Ovary (tissue), 9 donors: ENCODE results near the gene ARHGEF39. TPM values are rescaled to one million over a fixed set of nuclear protein-coding genes. Genes with fewer than 3 reads are reported as not detected.

Source experiments
- DNase-seq, 5 donors: peaks; one replicate each; pipeline ENCODE4 v3.0.0-alpha.2; 2019 to 2020
- H3K27ac ChIP-seq, 2 donors: fragments of 200-600 bp; one replicate each; pipeline versions ENCODE4 v1.5.1 to v1.8.0; 2019 to 2022
- H3K27me3 ChIP-seq: fragments of 200-600 bp; one replicate; pipeline ENCODE4 v1.8.0; 2022
- H3K36me3 ChIP-seq: fragments of 200-600 bp; sonication (generic); one replicate; pipeline ENCODE4 v1.5.1; 2019
- H3K4me1 ChIP-seq: one replicate; pipeline ENCODE4 v1.8.1; 2013; ENCODE audit warnings: mild to moderate bottlenecking, moderate library complexity; ENCODE audit not compliant: insufficient read depth
- H3K4me3 ChIP-seq: fragments of 200-600 bp; sonication (generic); one replicate; pipeline ENCODE4 v1.5.1; 2017
- H3K9me3 ChIP-seq, 2 donors: fragments of 200-600 bp in 1 of 2; sonication (generic) in 1 of 2; one replicate each; pipeline versions ENCODE4 v1.5.1 to v1.8.1; 2013 to 2019; ENCODE audit warnings: mild to moderate bottlenecking in 1 of 2, moderate library complexity in 1 of 2
- CTCF ChIP-seq, 3 donors: fragments of 450-650 bp in 2 of 3; fragments of 200-600 bp in 1 of 3; IDR thresholded peaks; one replicate each; pipeline versions ENCODE4 v1.5.1 to v1.8.0; 2016 to 2022; ENCODE audit warnings: antibody characterized with exemption in 3 of 3, mild to moderate bottlenecking in 1 of 3
- EP300 ChIP-seq: sonication (generic); formaldehyde crosslinking; IDR thresholded peaks from one replicate; pipeline ENCODE4 v1.6.1; 2017; ENCODE audit warnings: antibody characterized with exemption
- POLR2A ChIP-seq: fragments of 450-650 bp; IDR thresholded peaks from one replicate; pipeline ENCODE4 v1.6.1; 2017; ENCODE audit warnings: antibody characterized with exemption, mild to moderate bottlenecking, moderate library complexity
- WGBS, 3 donors: extraction: QIAGEN DNeasy Blood & Tissue Kit in 1 of 3; methylation state at CpG; one replicate each; pipeline versions ENCODE4 v1.1.5 to v1.1.7; 2013 to 2017; 5-methylcytosine and 5-hydroxymethylcytosine counted together
- intact Hi-C, 4 donors: fragments of 100-400 bp; cut with DNase I; formaldehyde crosslinking; loops; one replicate each; pipeline versions ENCODE4 v1.11.0 to v1.15.1; 2022 to 2023
- polyA plus RNA-seq, 2 donors: library from polyadenylated mRNA; stranded (reverse); fragments of 200-250 nt in 1 of 2; fragments of 350-450 nt in 1 of 2; fragmentation: Illumina TruSeq in 1 of 2; extraction: RNeasy Lipid Tissue Mini Kit (QIAGEN cat#74804) in 1 of 2; gene quantifications; one replicate each; pipeline ENCODE4 v1.2.3, GENCODE V29; 2013 to 2014
- total RNA-seq, 7 donors: library from RNA; depleted of rRNA in 2 of 7; stranded (reverse); fragments of >200 nt in 2 of 7; fragmentation: NEBNext Ultra II Directional in 3 of 7; extraction: Animal tissue kit (Norgen Biotek cat#: 25700) in 3 of 7; gene quantifications; one replicate each; pipeline versions ENCODE4 v1.1.0 to v1.2.4, GENCODE V29; 2016 to 2023
- donor health status: DM: no; HTN: no; CAD: no; lungs with moderate emphysema.
- donor health status: DM: no; HTN: no; CAD: no.
- donor health status: Bipolar disorder and iron deficiency.
- donor health status: DM: yes; HTN: yes; CAD: no.
- donor health status: DM: no; HTN: no; CAD: no.
- donor health status: DM: yes; HTN: yes; CAD: no.

ARHGEF39 gene
- total and polyA plus RNA-seq, 9 donors = 0.17 to 1.4 (median 0.52) TPM

- 71 to 85% (median 80%) methylated on average over 9 of the region's 9 CpGs for WGBS, 3 donors
- H3K4me3 ChIP-seq = no peak overlapping the region
- DNase-seq = no peak
- H3K27me3 ChIP-seq = no peaks in the 10 kb centered on the region
- H3K27ac ChIP-seq = no peak overlapping the region
- H3K4me1 ChIP-seq = no peaks in the 10 kb centered on the region
- H3K36me3 ChIP-seq = no peaks in the 10 kb centered on the region
- no peak for TF ChIP-seq POLR2A
- no peak for TF ChIP-seq EP300
- TF ChIP-seq CTCF (IDR thresholded peaks at IDR 0.05) = no peak
- H3K9me3 ChIP-seq = no peaks in the 10 kb centered on the region
- intact Hi-C loops = no loop called here
Measured at GRCh38 chr9:35636135-35636876, 28.7 kb downstream of the ARHGEF39 start.

- intact Hi-C loops = no loop called here
Measured at GRCh38 chr9:35635730-35636129, 29.3 kb downstream of the ARHGEF39 start.

GRCh38 chr9:35629597-35629996, 35.4 kb downstream of the ARHGEF39 start:
- WGBS, 3 donors = 83 to 87% (median 84%) methylated on average over 5 of the region's 5 CpGs
- H3K27ac ChIP-seq = no peak overlapping the region
- DNase-seq = no peak
- TF ChIP-seq POLR2A (no peak), EP300 (no peak), CTCF (IDR thresholded peaks at IDR 0.05) (no peak)
- no peaks in the 10 kb centered on the region for H3K9me3 ChIP-seq
- H3K36me3 ChIP-seq = no peaks in the 10 kb centered on the region
- H3K4me1 ChIP-seq = no peaks in the 10 kb centered on the region
- no peaks in the 10 kb centered on the region for H3K27me3 ChIP-seq
- H3K4me3 ChIP-seq = no peak overlapping the region
- intact Hi-C loops = no loop called here

More at GRCh38 chr9:35635730-35636129, 29.3 kb downstream of the ARHGEF39 start:
- no peak for DNase-seq
- no peaks in the 10 kb centered on the region for H3K4me1 ChIP-seq
- no peaks in the 10 kb centered on the region for H3K9me3 ChIP-seq
- no peak overlapping the region for H3K27ac ChIP-seq
- H3K36me3 ChIP-seq = no peaks in the 10 kb centered on the region
- TF ChIP-seq POLR2A = no peak
- no peak for TF ChIP-seq EP300
- no peak for TF ChIP-seq CTCF (IDR thresholded peaks at IDR 0.05)
- H3K27me3 ChIP-seq = no peaks in the 10 kb centered on the region
- no peak overlapping the region for H3K4me3 ChIP-seq

- DNase-seq = no peak
- Histone ChIP-seq H3K36me3 (no peaks in the 10 kb centered on the region), H3K4me3 (no peak overlapping the region), H3K4me1 (no peaks in the 10 kb centered on the region), H3K9me3 (no peaks in the 10 kb centered on the region), H3K27me3 (no peaks in the 10 kb centered on the region), H3K27ac (no peak overlapping the region)
- intact Hi-C loops = no loop called here
- 89 to 92% (median 92%) methylated on average over 6 of the region's 6 CpGs for WGBS, 3 donors
- TF ChIP-seq CTCF (IDR thresholded peaks at IDR 0.05) (no peak), POLR2A (no peak), EP300 (no peak)
Measured at GRCh38 chr9:35628389-35628991, 36.5 kb downstream of the ARHGEF39 start.
